ENCODE results near the gene HSPB7. TPM values are rescaled to one million over a fixed set of nuclear protein-coding genes. Genes with fewer than 3 reads are reported as not detected.
"Not testable (repeated sequence)": the region's sequence is repeated elsewhere in the genome, so short reads cannot be mapped to it uniquely, and the experiment has no call there.

HSPB7 gene
- total RNA-seq, 1 donor from 2014 or later = not detected

DNA sequence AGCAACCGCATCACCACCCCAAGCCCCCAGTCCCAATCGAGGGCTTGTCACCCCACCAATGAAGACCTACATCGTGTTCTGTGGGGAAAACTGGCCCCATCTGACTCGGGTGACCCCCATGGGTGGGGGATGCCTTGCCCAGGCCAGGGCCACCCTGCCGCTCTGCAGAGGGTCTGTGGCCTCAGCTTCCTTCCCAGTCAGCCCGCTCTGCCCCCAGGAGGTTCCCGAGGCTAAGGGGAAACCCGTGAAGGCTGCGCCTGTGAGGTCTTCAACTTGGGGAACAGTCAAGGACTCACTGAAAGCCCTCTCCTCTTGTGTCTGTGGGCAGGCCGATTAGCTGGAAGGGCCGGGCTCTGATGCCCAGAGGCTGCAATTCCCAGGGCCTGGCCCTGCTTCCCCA is 11.8 kb downstream of the HSPB7 start:
- H3K36me3 ChIP-seq (ENCODE audit: control insufficient read depth, insufficient read depth, low read length) = no peaks in the 10 kb centered on the region
- no peak for DNase-seq (ENCODE audit: low read depth)
- H3K4me3 ChIP-seq (ENCODE audit: low read depth, low read length) = no peak overlapping the region
- H3K27me3 ChIP-seq (ENCODE audit: control insufficient read depth, insufficient read depth, low read length) = peaks cover 3% of the 10 kb centered on the region
- TF ChIP-seq, protein P1, sequence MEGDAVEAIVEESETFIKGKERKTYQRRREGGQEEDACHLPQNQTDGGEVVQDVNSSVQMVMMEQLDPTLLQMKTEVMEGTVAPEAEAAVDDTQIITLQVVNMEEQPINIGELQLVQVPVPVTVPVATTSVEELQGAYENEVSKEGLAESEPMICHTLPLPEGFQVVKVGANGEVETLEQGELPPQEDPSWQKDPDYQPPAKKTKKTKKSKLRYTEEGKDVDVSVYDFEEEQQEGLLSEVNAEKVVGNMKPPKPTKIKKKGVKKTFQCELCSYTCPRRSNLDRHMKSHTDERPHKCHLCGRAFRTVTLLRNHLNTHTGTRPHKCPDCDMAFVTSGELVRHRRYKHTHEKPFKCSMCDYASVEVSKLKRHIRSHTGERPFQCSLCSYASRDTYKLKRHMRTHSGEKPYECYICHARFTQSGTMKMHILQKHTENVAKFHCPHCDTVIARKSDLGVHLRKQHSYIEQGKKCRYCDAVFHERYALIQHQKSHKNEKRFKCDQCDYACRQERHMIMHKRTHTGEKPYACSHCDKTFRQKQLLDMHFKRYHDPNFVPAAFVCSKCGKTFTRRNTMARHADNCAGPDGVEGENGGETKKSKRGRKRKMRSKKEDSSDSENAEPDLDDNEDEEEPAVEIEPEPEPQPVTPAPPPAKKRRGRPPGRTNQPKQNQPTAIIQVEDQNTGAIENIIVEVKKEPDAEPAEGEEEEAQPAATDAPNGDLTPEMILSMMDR (IDR thresholded peaks at IDR 0.05; ENCODE audit: insufficient read depth, low read length, poor library complexity, severe bottlenecking) = no peak

DNA sequence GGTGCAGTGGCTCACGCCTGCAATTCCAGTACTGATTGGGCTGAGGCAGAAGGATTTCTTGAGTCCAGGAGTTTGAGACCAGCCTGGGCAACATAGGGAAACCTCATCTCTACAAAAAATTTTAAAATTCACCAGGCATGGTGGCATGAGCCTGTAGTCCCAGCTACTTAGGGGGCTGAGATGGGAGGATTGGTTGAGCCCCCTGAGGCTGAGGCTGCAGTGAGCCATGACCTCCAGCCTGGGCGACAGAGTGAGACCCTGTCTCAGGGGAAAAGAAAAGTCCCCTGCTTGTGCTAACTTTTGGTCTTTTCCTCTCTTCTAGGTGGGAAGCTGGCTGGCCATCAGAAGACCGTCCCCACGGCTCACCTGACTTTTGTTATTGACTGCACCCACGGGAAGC is 12.2 kb downstream of the HSPB7 start:
- Histone ChIP-seq H3K36me3 (ENCODE audit: control insufficient read depth, insufficient read depth, low read length) (no peaks in the 10 kb centered on the region), H3K27me3 (ENCODE audit: control insufficient read depth, insufficient read depth, low read length) (peaks cover 3% of the 10 kb centered on the region), H3K4me3 (ENCODE audit: low read depth, low read length) (no peak overlapping the region)
- DNase-seq (ENCODE audit: low read depth) = no peak
- TF ChIP-seq, protein P1 (IDR thresholded peaks at IDR 0.05; ENCODE audit: insufficient read depth, low read length, poor library complexity, severe bottlenecking) = no peak

DNA sequence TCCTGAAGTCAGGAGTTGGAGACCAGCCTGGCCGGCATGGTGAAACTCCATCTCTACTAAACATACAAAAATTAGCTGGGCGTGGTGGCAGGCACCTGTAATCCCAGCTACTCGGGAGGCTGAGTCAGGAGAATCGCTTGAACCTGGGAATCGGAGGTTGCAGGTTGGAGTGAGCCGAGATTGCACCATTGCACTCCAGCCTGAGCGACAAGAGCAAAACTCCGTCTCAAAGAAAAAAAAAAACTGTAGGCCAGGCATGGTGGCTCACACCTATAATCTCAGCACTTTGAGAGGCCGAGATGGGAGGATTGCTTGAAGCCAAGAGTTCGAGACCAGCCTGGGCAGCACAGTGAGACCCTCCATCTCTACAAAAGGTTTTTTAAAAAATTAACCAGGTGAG is 16.6 kb downstream of the HSPB7 start:
- not testable (repeated sequence) for DNase-seq (ENCODE audit: low read depth); H3K4me3 ChIP-seq (ENCODE audit: low read depth, low read length); H3K36me3 ChIP-seq (ENCODE audit: control insufficient read depth, insufficient read depth, low read length); H3K27me3 ChIP-seq (ENCODE audit: control insufficient read depth, insufficient read depth, low read length)

DNA sequence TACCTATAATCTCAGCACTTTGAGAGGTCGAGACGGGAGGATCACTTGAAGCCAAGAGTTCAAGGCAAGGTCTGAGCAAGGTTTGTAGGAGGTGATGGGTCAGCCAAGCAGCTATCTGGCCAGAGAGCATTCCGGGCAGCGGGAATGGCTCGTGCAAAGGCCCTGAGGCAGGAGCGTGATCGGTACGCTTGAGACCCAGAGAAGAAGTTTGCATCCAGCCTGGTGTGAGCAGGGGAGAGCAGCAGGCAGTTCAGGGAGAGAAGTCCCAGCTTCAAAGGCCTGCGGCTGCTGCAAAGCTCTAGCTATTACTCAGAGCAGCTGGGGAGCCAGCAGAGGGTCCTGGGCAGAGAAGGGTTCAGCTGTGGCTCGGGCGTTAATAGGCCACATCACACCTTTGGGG is 18.9 kb downstream of the HSPB7 start:
- no peak for DNase-seq (ENCODE audit: low read depth)
- H3K4me3 ChIP-seq (ENCODE audit: low read depth, low read length) = no peak overlapping the region
- no peaks in the 10 kb centered on the region for H3K36me3 ChIP-seq (ENCODE audit: control insufficient read depth, insufficient read depth, low read length)
- TF ChIP-seq, protein P1 (IDR thresholded peaks at IDR 0.05; ENCODE audit: insufficient read depth, low read length, poor library complexity, severe bottlenecking) = no peak
- peaks cover 6% of the 10 kb centered on the region for H3K27me3 ChIP-seq (ENCODE audit: control insufficient read depth, insufficient read depth, low read length)

DNA sequence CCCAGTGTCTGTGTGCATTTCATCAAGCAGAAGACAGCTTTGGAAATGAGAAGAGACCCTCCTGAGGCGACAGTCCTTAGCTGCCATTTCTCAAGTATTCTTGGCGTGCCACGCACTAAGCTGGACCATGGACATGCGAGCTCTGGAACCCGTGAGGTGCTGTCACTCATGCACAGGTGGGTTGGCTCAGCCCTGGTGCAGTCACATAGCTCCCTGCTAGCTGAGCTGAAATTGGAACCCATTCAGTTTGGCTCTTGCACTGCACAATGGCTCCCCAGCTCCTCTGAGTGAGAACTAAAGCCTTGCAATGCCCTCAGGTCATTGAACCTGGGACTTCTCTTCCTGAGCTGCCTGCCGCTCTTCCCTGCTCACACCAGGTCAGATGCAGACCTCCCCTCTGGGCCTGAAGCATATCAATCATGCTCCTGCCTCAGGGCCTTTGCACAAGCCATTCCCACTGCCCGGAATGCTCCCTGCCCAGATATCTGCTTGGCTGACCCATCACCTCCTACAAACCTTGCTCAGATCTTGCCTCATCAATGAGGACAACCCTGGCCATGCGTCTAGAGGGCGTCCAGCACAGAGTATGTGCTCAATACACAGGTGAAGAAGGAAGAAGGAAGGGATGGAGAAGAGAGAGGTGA is 20.1 kb downstream of the HSPB7 start:
- H3K36me3 ChIP-seq (ENCODE audit: control insufficient read depth, insufficient read depth, low read length) = no peaks in the 10 kb centered on the region
- no peak for DNase-seq (ENCODE audit: low read depth)
- H3K4me3 ChIP-seq (ENCODE audit: low read depth, low read length) = no peak overlapping the region
- TF ChIP-seq, protein P1 (IDR thresholded peaks at IDR 0.05; ENCODE audit: insufficient read depth, low read length, poor library complexity, severe bottlenecking) = no peak
- H3K27me3 ChIP-seq (ENCODE audit: control insufficient read depth, insufficient read depth, low read length) = peaks cover 6% of the 10 kb centered on the region

DNA sequence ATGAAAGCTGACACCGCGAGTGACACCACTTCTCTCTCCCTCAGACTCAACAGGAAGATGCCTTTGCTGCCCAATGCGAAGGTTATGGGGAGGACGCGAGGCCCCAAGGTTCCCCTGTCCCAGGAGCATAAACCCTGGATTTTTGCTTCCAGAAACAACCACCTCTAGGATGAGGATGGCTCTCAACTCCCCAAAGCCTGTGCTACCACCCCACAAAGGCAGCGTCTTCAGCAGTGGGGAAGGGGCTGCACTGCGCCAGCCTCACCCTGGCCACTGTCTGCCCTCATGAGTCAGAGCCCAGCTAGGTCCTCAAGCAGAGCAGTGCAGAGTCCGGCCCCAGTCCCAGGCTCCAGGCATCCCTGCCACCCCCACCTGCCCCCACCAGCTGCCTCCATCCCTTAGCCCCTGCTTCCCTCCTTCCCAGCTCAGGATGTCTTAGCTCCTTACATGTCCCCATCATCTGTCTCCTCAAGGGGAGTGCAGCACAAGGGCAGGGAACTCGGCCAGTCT is 20.7 kb downstream of the HSPB7 start:
- H3K36me3 ChIP-seq (ENCODE audit: control insufficient read depth, insufficient read depth, low read length) = no peaks in the 10 kb centered on the region
- no peak for DNase-seq (ENCODE audit: low read depth)
- peaks cover 6% of the 10 kb centered on the region for H3K27me3 ChIP-seq (ENCODE audit: control insufficient read depth, insufficient read depth, low read length)
- TF ChIP-seq, protein P1 (IDR thresholded peaks at IDR 0.05; ENCODE audit: insufficient read depth, low read length, poor library complexity, severe bottlenecking) = no peak
- no peak overlapping the region for H3K4me3 ChIP-seq (ENCODE audit: low read depth, low read length)
